BLaER1 treated with 17β-estradiol and CSF1 and Interleukin-3, amounts not matched to agents 10 nM and 100 nM (cell line): ENCODE results near the gene WIPF2.

Experiments used
- H3K27ac ChIP-seq, 11 experiments: shearing (Covaris generic); formaldehyde crosslinking; 2 replicates each; pipeline ENCODE4 v1.8.1; 2022
- H3K27me3 ChIP-seq, 11 experiments: shearing (Covaris generic); formaldehyde crosslinking; 2 replicates each; pipeline ENCODE4 v1.8.1; 2022
- H3K36me3 ChIP-seq, 11 experiments: shearing (Covaris generic); formaldehyde crosslinking; 2 replicates each; pipeline ENCODE4 v1.8.1; 2022
- H3K4me1 ChIP-seq, 10 experiments: shearing (Covaris generic); formaldehyde crosslinking; 2 replicates each; pipeline ENCODE4 v1.8.1; 2022
- H3K4me2 ChIP-seq, 11 experiments: shearing (Covaris generic); formaldehyde crosslinking; 2 replicates each; pipeline ENCODE4 v1.8.1; 2022
- H3K4me3 ChIP-seq, 10 experiments: shearing (Covaris generic); formaldehyde crosslinking; 2 replicates each; pipeline ENCODE4 v1.8.1; 2022
- H3K9ac ChIP-seq, 11 experiments: shearing (Covaris generic); formaldehyde crosslinking; 2 replicates each; pipeline ENCODE4 v1.8.1; 2022
- H3K9me3 ChIP-seq, 11 experiments: shearing (Covaris generic); formaldehyde crosslinking; replicated peaks in 1 of 11; 2 replicates each; pipeline ENCODE4 v1.8.1; 2022
- H4K20me1 ChIP-seq, 11 experiments: shearing (Covaris generic); formaldehyde crosslinking; 2 replicates each; pipeline ENCODE4 v1.8.1; 2022
- Cebpa-rat ChIP-seq, 11 experiments: shearing (Covaris generic); IDR thresholded peaks; 2 replicates each; pipeline ENCODE4 v1.8.1; 2022

Gene WIPF2

GRCh38 chr17:40315206-40315605 is 96.1 kb downstream of the WIPF2 start:
- peak overlapping the region in 6 of 11 experiments; percentile 11 to 26 (median 16); a peak in 4 of 22 replicates for H3K9ac ChIP-seq
- H4K20me1 ChIP-seq = peaks cover 5 to 26% (median 11%) of the 10 kb centered on the region in 11 experiments; a peak in 18 of 22 replicates
- no peak for TF ChIP-seq Cebpa-rat (IDR thresholded peaks at IDR 0.05)
- peaks cover 79 to 96% (median 94%) of the 10 kb centered on the region in 10 experiments for H3K4me1 ChIP-seq
- peak overlapping the region; percentile 93 to 100 (median 99) for H3K4me2 ChIP-seq
- H3K9me3 ChIP-seq = no peaks in the 10 kb centered on the region
- H3K27ac ChIP-seq = peak overlapping the region in 9 of 11 experiments; percentile 23 to 66 (median 40); a peak in 15 of 22 replicates
- H3K27me3 ChIP-seq = peaks cover 0 to 6% (median 0%) of the 10 kb centered on the region in 11 experiments; a peak in 2 of 22 replicates
- H3K4me3 ChIP-seq = no peak overlapping the region
- no peaks in the 10 kb centered on the region for H3K36me3 ChIP-seq

GRCh38 chr17:40315678-40316570 is 96.8 kb downstream of the WIPF2 start:
- Histone ChIP-seq H3K9ac (peak overlapping the region in 6 of 11 experiments; percentile 11 to 26 (median 16); a peak in 5 of 22 replicates), H3K4me3 (peak overlapping the region in 2 of 10 experiments; percentile 23 to 39; a peak in 2 of 20 replicates), H3K4me2 (peak overlapping the region; percentile 93 to 100 (median 99)), H3K27me3 (peaks cover 0 to 6% (median 0%) of the 10 kb centered on the region in 11 experiments; a peak in 2 of 22 replicates), H3K27ac (peak overlapping the region in 9 of 11 experiments; percentile 23 to 66 (median 40); a peak in 15 of 22 replicates), H3K36me3 (no peaks in the 10 kb centered on the region), H3K4me1 (peaks cover 79 to 96% (median 94%) of the 10 kb centered on the region in 10 experiments), H3K9me3 (no peaks in the 10 kb centered on the region), H4K20me1 (peaks cover 12 to 33% (median 18%) of the 10 kb centered on the region in 11 experiments; a peak in 20 of 22 replicates)
- no peak for TF ChIP-seq Cebpa-rat (IDR thresholded peaks at IDR 0.05)

- Histone ChIP-seq H3K27me3 (peaks cover 0 to 6% (median 0%) of the 10 kb centered on the region in 11 experiments; a peak in 2 of 22 replicates), H3K4me1 (peaks cover 79 to 96% (median 94%) of the 10 kb centered on the region in 10 experiments), H4K20me1 (peaks cover 16 to 41% (median 27%) of the 10 kb centered on the region in 11 experiments; a peak in 20 of 22 replicates), H3K4me3 (peak overlapping the region in 3 of 10 experiments; percentile 42 to 98 (median 87); a peak in 3 of 20 replicates), H3K9me3 (no peaks in the 10 kb centered on the region), H3K9ac (peak overlapping the region in 8 of 11 experiments; percentile 0 to 92 (median 42); a peak in 8 of 22 replicates), H3K4me2 (peak overlapping the region; percentile 93 to 100 (median 99)), H3K36me3 (no peaks in the 10 kb centered on the region), H3K27ac (peak overlapping the region in 7 of 11 experiments; percentile 21 to 90 (median 40); a peak in 7 of 22 replicates)
- no peak for TF ChIP-seq Cebpa-rat (IDR thresholded peaks at IDR 0.05)
Measured at GRCh38 chr17:40316571-40317344, 97.7 kb downstream of the WIPF2 start.

- Histone ChIP-seq H3K4me1 (peaks cover 77 to 96% (median 94%) of the 10 kb centered on the region in 10 experiments), H3K4me3 (peak overlapping the region; percentile 77 to 100 (median 88); a peak in 19 of 20 replicates), H3K36me3 (no peaks in the 10 kb centered on the region), H3K4me2 (peak overlapping the region; percentile 93 to 100 (median 99)), H3K27me3 (peaks cover 0 to 6% (median 0%) of the 10 kb centered on the region in 11 experiments; a peak in 2 of 22 replicates), H3K27ac (peak overlapping the region in 10 of 11 experiments; percentile 39 to 91 (median 88); a peak in 18 of 22 replicates), H4K20me1 (peaks cover 17 to 48% (median 33%) of the 10 kb centered on the region in 11 experiments; a peak in 20 of 22 replicates), H3K9me3 (no peaks in the 10 kb centered on the region), H3K9ac (peak overlapping the region; percentile 82 to 92 (median 89); a peak in 19 of 22 replicates)
- TF ChIP-seq Cebpa-rat (IDR thresholded peaks at IDR 0.05) = no peak
Measured at GRCh38 chr17:40317345-40317873, 98.3 kb downstream of the WIPF2 start.

DNA sequence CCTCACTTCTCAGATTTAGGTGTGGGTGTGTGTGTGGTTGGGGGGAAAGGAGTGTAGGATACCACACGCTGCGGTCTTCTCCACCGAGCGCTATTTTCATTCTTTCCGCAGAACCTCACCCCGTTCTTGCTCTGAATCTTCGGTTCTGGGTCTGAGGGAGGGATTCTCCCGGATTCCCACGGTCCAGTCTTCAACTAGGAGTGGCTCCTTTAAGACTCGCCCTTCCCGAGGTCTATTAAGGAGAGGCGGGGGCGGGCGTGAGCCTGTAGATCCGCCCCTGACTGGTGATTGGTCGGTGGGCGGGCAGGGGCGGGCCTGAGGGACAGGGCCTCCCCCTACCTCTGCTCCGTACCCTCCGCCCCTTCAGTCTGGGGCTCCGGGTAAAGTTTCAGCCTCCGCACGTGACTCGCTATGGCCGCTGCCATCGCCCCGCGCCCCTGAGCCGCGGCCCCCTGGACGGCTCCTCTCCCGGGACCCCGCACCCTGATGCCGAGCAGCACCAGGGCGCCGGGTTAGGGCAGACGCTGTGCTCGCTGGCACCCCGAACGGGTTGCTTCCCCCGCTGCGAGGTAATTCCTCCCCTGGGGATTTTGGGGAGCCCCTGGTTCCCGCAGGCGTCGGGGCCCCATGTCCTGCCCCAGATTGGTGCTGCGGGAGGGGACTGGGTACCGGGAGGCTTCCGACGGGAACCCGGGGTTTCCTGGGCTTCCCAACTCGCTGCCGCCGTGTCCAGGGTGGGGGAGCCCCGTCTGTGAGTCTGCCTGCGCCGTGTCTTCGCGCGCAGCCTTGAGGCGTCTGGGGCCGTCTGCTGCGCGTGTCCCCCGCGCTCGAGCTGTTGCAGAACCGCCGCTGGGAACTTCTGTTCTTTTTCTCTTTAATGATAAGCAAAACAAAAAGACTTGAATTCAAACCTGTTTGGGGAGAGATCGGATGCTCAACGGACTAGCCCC is 99.1 kb downstream of the WIPF2 start:
- Histone ChIP-seq H4K20me1 (peaks cover 17 to 55% (median 38%) of the 10 kb centered on the region in 11 experiments; a peak in 20 of 22 replicates), H3K4me2 (peak overlapping the region; percentile 95 to 100 (median 99)), H3K9ac (peak overlapping the region; percentile 82 to 92 (median 89)), H3K4me1 (peaks cover 72 to 96% (median 90%) of the 10 kb centered on the region in 10 experiments), H3K27me3 (peaks cover 0 to 6% (median 0%) of the 10 kb centered on the region in 11 experiments; a peak in 2 of 22 replicates), H3K36me3 (no peaks in the 10 kb centered on the region), H3K27ac (peak overlapping the region; percentile 82 to 92 (median 89)), H3K4me3 (peak overlapping the region; percentile 77 to 100 (median 88)), H3K9me3 (no peaks in the 10 kb centered on the region)
- TF ChIP-seq Cebpa-rat (IDR thresholded peaks at IDR 0.05) = no peak

- H4K20me1 ChIP-seq = peaks cover 17 to 63% (median 41%) of the 10 kb centered on the region in 11 experiments; a peak in 20 of 22 replicates
- TF ChIP-seq Cebpa-rat (IDR thresholded peaks at IDR 0.05) = no peak
Measured at GRCh38 chr17:40318830-40319391, 99.8 kb downstream of the WIPF2 start.

More at GRCh38 chr17:40318830-40319391, 99.8 kb downstream of the WIPF2 start:
- Histone ChIP-seq H3K9ac (peak overlapping the region; percentile 82 to 92 (median 89)), H3K27ac (peak overlapping the region; percentile 82 to 92 (median 89)), H3K27me3 (peaks cover 0 to 6% (median 0%) of the 10 kb centered on the region in 11 experiments; a peak in 2 of 22 replicates), H3K4me2 (peak overlapping the region; percentile 95 to 100 (median 99)), H3K9me3 (no peaks in the 10 kb centered on the region), H3K4me3 (peak overlapping the region; percentile 77 to 100 (median 88)), H3K36me3 (no peaks in the 10 kb centered on the region), H3K4me1 (peaks cover 72 to 96% (median 90%) of the 10 kb centered on the region in 10 experiments)
